Measurements from ENCODE around the gene LNX1. TPM values are rescaled to one million over a fixed set of nuclear protein-coding genes. Genes with fewer than 3 reads are reported as not detected.

The LNX1 gene
- total RNA-seq, 1 donor from 2014 or later: 0.10 TPM

DNA sequence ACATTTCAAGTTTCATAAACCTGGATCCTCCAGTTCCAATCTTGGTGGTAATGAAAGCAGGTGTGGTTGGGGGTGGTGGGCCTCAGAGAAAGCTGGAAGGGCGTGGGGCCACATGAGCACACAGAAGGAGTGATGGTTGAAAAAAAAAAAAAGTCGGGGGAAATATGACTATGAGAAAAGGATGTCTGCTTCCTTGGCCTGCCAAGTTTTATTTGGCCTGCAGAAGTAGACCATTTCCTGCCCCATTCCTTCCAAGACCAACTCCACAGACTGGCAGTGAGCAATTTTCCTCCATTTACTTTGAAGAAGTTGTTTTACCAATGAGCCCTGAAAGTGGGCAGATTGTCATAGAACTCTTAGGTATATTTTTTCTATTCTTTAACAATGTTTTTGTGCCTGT lies 43.3 kb downstream of the LNX1 start:
- H3K36me3 Mint-ChIP-seq (ENCODE audit: unreplicated experiment): no peaks in the 10 kb centered on the region
- no peak for TF ChIP-seq CTCF (IDR thresholded peaks at IDR 0.05; ENCODE audit: partially characterized antibody, unreplicated experiment)
- H3K9me3 Mint-ChIP-seq (ENCODE audit: unreplicated experiment): no peaks in the 10 kb centered on the region
- H3K27ac Mint-ChIP-seq (ENCODE audit: unreplicated experiment): no peak overlapping the region
- no peak overlapping the region for H3K4me3 Mint-ChIP-seq (ENCODE audit: unreplicated experiment)
- H3K27me3 Mint-ChIP-seq (ENCODE audit: unreplicated experiment): no peaks in the 10 kb centered on the region
- no peaks in the 10 kb centered on the region for H3K4me1 Mint-ChIP-seq (ENCODE audit: low read depth, unreplicated experiment)
- no peak for DNase-seq

DNA sequence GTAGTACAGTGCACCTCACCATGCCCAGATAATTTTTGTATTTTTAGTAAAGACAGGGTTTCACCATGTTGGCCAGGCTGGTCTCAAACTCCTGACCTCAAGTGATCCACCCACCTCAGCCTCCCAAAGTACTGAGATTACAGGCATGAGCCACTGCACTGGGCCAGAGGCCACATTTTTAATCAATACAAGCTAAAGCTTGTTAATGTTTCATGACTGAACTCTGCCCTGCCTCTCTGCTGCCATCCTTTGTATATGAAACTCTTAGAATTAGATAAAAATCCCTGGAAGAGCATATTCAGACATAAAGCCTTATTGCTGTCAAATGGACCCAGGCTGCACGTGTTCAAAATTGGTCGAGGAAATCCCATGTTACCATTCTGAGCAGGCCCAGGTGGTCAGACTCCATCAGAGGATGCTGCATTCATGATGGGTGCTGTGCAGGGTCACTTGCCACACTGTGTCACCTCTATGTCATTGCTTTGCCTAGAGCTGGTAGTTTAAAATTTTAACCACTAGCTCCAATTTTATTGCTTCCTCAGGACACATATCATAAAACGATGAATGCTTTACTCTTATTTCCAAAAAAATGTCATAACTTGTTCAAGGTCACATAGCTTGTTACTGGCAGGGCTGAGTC lies 45.2 kb downstream of the LNX1 start:
- Mint-ChIP-seq H3K9me3 (ENCODE audit: unreplicated experiment) (no peaks in the 10 kb centered on the region), H3K27ac (ENCODE audit: unreplicated experiment) (no peak overlapping the region), H3K4me1 (ENCODE audit: low read depth, unreplicated experiment) (peaks cover 8% of the 10 kb centered on the region), H3K4me3 (ENCODE audit: unreplicated experiment) (no peak overlapping the region), H3K27me3 (ENCODE audit: unreplicated experiment) (no peaks in the 10 kb centered on the region), H3K36me3 (ENCODE audit: unreplicated experiment) (no peaks in the 10 kb centered on the region)
- no peak for DNase-seq
- no peak for TF ChIP-seq CTCF (IDR thresholded peaks at IDR 0.05; ENCODE audit: partially characterized antibody, unreplicated experiment)

DNA sequence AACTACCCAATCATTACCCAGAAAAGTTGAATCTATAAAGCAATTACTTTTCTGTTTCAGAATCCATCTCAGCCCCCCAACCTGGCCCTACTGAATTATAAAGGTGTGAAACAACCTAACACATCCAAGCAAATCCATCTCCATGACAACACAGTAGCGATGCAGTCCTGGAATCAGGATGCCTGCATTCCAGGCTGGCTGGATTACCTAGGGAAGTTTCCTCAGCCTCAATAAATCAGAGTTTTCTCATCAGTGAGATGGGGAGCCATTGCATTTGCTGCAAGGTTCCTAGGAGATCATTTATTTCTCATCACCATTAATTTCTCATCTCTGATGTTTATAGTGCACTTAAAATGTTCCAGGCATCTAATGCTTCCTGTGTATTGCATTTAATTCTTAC lies 46.0 kb downstream of the LNX1 start:
- Mint-ChIP-seq H3K4me1 (ENCODE audit: low read depth, unreplicated experiment) (peaks cover 8% of the 10 kb centered on the region), H3K9me3 (ENCODE audit: unreplicated experiment) (no peaks in the 10 kb centered on the region), H3K36me3 (ENCODE audit: unreplicated experiment) (no peaks in the 10 kb centered on the region), H3K4me3 (ENCODE audit: unreplicated experiment) (no peak overlapping the region), H3K27ac (ENCODE audit: unreplicated experiment) (no peak overlapping the region), H3K27me3 (ENCODE audit: unreplicated experiment) (no peaks in the 10 kb centered on the region)
- DNase-seq: no peak
- TF ChIP-seq CTCF (IDR thresholded peaks at IDR 0.05; ENCODE audit: partially characterized antibody, unreplicated experiment): no peak

- Mint-ChIP-seq H3K9me3 (ENCODE audit: unreplicated experiment) (peaks cover under 1% of the 10 kb centered on the region), H3K27ac (ENCODE audit: unreplicated experiment) (no peak overlapping the region), H3K36me3 (ENCODE audit: unreplicated experiment) (no peaks in the 10 kb centered on the region), H3K4me3 (ENCODE audit: unreplicated experiment) (no peak overlapping the region), H3K27me3 (ENCODE audit: unreplicated experiment) (no peaks in the 10 kb centered on the region), H3K4me1 (ENCODE audit: low read depth, unreplicated experiment) (peaks cover 13% of the 10 kb centered on the region)
- TF ChIP-seq CTCF (IDR thresholded peaks at IDR 0.05; ENCODE audit: partially characterized antibody, unreplicated experiment): no peak
- DNase-seq: no peak
These were observed 47.7 kb downstream of the LNX1 start for GRCh38 chr4:53543561-53543960.

DNA sequence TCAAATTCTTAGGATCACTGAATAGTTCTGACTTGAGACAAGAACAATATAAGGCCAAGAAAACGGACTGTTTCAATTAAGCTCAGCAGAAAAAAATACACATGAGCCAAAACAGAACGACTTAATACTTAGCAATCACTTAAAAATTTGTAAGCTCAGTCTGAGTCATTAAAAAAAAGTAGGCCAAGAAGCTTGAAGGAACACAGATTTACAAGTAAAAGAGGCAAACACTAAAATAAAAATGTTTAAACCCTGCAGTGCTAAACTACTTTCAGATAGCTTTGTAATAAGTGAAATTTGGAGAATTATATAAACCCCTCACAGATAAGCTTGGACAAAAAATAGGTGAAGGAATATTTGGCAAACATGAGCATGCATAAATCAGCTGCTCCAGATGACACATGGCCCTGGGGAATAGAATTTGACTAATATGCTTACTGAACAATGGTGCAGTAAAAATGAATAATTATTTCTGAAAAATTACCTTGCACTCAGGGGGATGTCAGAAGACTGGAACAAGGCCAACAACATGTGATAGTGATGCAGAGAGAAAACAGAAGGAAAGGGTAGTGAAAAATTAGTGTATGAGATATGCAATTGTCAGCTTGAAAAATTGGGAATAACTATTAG lies 49.6 kb downstream of the LNX1 start:
- Mint-ChIP-seq H3K27ac (ENCODE audit: unreplicated experiment) (no peak overlapping the region), H3K36me3 (ENCODE audit: unreplicated experiment) (no peaks in the 10 kb centered on the region), H3K27me3 (ENCODE audit: unreplicated experiment) (no peaks in the 10 kb centered on the region), H3K4me3 (ENCODE audit: unreplicated experiment) (no peak overlapping the region), H3K9me3 (ENCODE audit: unreplicated experiment) (peaks cover 2% of the 10 kb centered on the region), H3K4me1 (ENCODE audit: low read depth, unreplicated experiment) (peaks cover 24% of the 10 kb centered on the region)
- no peak for DNase-seq
- no peak for TF ChIP-seq CTCF (IDR thresholded peaks at IDR 0.05; ENCODE audit: partially characterized antibody, unreplicated experiment)
